Measurements from ENCODE around the gene TFF2.

TFF2 gene

GRCh38 chr21:42383331-42383730, 32.5 kb upstream of the TFF2 start:
- no peak for DNase-seq

- no peak for DNase-seq
These were observed 32.1 kb upstream of the TFF2 start for GRCh38 chr21:42382915-42383314.

GRCh38 chr21:42381347-42381984, 30.7 kb upstream of the TFF2 start:
- DNase-seq: peak; percentile 44

DNA sequence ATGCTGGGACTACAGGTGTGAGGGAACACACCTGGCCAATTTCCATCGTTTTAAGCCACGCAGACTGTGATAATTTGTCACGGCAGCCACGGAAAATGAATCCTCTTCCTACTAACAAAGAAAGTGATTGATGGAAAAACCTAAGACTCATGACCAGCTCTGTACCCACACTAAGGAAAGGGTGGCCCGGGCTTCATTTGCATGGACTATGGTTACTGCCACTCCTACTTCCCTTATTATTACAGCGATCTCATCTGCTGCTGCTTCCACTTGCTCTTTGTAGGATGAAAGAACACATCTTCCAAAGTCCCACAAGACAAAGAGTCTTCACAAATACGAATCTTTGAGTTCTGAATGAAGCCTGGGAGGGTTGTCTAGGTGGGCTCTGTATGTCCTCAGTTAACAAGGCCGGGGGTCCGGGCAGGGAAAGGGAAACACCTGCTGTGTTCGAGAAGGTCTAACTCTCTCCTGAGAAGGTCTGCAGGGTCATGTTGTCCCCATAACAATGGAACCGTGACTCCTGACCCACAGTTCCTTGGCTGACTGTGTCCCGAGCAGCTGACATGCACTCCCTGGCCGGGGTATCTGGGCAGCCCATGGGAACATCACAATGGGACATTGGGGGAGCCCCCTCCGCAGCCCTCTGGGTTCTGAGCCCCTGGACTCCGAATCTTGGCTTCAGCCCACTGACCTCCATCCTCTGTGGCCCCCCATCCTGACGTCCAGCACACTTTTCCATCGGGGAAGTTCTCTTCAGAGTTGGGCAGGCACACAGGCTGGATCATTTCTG, 28.8 kb upstream of the TFF2 start:
- no peak for DNase-seq

DNA sequence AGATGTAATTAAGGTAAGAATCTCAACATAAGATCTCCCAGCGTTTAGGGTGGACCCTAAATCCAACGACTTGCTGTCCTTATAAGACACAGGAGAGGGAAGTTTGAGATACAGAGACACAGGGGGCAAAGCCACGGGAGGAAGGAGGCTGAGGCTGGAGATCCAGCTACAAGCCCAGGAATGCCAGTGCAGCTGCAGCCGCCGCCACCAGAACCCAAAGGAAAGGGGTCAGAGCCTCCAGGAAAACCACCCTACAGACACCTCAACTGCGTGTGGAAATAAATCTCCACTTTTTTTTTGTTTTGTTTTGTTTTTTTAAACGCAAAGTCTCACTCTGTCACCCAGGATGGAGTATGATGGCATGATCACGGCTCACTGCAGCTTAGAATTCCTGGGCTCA, 27.6 kb upstream of the TFF2 start:
- DNase-seq: no peak

- DNase-seq: no peak
These were observed 27.2 kb upstream of the TFF2 start for GRCh38 chr21:42377951-42378340.

DNA sequence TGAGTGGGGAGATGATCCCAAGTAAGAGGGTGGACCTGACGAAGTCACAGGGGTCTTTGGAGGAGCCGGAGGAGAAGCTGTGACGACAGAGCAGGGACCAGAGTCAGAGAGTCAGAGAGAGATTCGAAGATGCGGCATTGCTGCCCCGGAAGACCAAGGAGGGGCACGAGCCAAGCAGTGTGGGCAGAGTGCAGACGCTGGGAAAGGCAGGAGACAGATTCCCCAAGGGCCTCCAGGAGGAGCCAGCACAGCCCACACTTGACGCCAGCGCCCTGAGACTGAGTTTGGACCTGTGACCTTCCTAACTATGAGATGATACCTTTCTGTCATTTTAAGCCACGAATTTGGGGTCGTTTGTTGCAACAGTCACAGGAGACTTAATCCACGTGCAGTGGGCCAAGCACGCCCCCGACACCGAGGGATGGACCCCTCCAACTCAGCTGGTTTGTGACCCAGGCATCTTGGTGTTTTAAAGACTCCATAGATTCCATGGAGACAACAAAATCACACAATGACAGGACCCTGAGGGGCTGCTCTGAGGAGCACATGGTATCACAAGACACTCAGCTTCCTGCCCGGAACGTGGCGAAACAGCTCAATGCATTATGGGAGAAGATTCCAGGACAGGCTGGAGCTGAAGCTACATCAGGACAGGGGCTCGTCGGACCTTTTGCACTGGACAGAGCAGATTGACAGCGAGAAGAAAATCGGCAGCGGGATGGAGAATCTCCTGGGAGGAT, 26.6 kb upstream of the TFF2 start:
- DNase-seq: no peak

GRCh38 chr21:42376338-42376982, 25.7 kb upstream of the TFF2 start:
- DNase-seq: no peak

DNA sequence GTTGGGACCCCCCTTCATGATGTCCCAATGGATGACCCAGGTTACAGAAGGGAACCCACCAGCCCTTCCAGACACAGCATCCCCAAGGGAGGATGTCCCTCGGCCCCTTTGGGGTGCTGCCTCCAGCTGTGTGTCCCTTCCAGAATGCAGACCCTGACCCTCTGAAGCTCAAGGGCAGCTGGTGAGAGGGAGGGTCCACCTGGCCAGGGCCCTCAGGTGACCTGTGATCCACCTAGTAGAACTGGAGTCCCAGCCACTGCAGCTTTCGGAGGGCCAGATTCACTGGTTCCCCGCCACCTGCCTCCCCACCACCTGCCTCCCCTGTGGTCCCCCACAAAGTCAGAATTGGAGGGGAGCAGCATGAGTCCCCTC, 25.2 kb upstream of the TFF2 start:
- DNase-seq: no peak

GRCh38 chr21:42375506-42375905, 24.7 kb upstream of the TFF2 start:
- DNase-seq: no peak

GRCh38 chr21:42374864-42375499, 24.2 kb upstream of the TFF2 start:
- DNase-seq: no peak

DNA sequence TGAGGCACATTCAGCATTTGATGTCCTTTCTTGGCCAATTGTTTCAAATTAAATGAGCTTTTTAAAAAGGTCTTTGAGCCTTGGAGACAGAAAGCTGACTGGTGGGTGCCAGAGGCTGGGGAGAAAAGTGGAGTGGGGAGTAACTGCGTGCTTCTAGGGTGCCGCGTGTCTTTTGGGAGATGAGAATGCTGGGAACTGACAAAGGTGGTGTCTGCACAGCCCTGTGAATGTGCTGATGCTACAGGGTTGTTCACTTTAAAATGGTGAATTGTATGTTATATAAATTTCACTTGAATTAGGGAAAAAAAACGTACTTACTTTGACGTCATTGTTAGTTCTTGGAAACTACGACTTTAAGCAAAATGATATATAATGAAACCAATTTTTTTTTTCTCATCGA, 23.7 kb upstream of the TFF2 start:
- no peak for DNase-seq

GRCh38 chr21:42373908-42374455, 23.2 kb upstream of the TFF2 start:
- DNase-seq: no peak

DNA sequence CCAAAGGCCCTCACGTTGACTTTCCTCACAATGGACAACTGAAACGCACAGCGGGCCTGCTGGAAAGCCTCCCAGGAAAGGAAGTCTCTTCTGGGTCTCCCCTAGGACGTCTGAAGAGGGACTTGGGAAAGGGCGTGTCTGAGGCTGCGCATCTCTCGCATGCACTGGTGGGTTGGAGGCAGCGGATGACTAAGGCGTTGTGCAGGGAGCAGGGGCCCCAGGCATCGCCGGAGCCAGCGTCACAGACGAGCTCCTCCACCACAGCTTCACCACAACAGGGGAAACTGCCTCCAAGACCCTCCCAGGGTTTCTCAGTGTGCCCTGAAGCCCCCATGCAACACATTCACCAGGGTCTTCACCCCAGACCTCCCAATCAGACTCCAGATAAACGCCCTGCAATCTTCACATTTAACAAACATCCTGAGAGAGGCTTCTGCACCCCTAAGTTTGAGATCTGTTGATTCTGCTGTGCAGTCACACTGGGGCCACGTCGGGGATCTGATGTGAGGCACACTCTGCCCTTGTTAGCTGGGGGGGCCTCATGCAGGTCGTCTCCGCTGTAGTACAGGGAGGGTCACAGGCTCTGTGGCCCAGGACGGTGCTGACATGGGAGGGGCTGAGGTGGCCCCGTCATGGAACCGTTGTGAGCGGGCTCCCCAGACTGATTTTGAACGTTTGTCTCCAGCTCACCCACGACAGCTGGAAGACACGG, 22.6 kb upstream of the TFF2 start:
- no peak for DNase-seq

DNA sequence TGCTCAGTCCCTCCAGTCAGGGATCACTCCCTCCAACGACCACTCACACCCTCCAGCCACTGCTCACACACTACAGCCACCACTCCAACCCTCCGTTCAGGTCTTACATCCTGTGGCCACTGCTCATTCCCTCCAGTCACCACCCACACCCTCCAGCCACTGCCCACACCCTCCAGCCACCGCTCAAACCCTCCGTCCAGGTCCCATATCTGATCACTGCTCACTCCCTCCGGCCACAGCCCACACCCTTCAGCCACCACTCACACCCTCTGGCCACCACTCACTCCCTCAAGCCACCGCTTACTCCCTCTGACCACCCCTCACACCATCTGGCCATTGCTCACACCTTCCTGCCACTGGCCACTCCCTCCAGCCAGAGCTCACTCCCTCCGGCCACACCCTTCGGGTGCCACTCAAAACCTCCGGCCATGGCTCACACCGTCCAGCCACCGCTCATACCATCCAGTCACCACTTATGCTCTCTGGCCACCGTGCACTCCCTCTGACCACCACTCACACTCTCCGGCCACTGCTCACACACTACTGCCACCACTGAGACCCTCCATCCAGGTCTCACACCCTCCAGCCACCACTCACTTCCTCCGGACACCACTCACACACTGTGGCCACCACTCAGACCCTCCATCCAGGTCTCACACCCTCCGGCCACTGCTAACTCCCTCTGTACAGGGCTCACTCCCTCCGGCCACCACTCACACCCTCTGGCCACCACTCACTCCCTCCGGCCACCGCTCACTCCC, 20.3 kb upstream of the TFF2 start:
- no peak for DNase-seq

DNA sequence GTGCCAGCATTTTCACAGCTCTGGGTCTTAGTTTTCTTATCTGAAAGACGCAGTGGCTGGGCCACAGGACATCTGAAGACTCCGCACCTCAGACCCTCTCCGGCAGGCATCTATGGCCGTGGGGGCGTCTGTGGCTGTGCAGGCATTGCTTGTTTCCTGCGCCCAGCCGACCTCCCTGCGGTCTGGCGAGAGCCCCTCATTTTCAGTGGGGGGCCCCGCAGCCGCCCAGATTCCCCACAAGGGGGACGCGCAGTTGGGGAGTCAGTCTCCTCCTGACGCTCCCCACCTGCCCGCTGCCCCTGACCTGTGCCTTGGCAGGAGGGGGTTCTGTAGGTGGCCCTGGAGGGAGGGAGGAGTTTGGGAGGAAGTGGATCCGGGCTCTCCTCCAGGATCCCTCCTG, 19.0 kb upstream of the TFF2 start:
- no peak for DNase-seq

GRCh38 chr21:42367367-42368165, 16.8 kb upstream of the TFF2 start:
- DNase-seq: no peak

DNA sequence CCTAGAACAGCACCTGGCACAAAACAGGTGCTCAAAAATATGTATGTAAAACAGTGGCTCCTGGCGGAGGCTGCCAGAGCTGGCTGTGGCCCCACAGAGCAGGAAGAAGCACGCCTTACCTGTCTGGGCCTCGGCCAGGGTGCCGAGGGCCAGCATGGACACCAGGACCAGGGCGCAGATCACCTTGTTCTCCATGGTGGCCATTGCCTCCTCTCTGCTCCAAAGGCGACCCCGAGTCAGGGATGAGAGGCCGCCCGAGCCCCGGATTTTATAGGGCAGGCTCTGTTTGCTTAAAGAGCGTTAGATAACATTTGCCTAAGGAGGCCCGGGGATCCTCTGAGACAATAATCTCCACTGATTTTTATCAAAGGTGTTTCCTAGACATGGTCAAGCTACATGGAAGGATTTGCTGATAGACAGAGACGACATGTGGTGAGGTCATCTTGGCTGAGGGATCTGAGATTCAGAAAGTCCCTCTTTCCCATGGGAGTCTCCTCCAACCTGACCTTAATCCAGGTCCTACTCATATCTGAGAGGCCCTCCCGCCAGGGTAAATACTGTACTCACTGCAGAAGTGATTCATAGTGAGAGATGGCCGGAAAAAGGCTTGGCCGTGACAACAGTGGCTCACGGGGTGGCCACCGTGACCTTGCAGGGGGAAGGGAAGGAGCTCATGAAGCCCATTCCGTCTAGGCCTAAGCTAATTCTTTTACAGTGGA, 15.7 kb upstream of the TFF2 start, which contains the start of gene TFF1:
TFF1 (minus strand) TSS at position 244 of the 719 bp plus-strand sequence; CDS start at position 204, 40 bp downstream.
- DNase-seq: no peak

DNA sequence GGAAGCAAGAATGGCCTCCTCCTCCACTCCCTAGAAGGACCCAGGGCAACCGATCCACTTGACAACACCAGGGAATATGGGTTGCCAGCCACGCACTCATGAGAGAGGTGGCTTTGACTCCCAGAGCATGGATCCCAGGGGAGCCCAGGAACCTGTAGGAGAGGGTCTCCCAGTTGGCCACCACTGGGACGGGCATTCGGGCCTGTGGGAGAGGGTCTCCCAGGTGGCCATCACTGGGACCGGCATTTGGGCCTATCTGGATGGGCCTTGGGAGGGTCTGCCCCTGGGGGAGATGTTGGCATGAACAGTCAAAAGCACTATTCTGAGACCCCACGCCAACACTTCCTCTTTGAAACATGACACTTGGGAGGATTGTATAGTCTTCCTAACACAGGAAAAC, 15.0 kb upstream of the TFF2 start:
- no peak for DNase-seq

All from activated gamma-delta T cell treated with Interleukin-2 at 50 U/mL for 16 hours (primary cell).